ENCODE data around the gene TMEM223.
"Not testable (repeated sequence)": the region's sequence is repeated elsewhere in the genome, so short reads cannot be mapped to it uniquely, and the experiment has no call there.

Gene TMEM223

GRCh38 chr11:62752994-62753735 is 38.6 kb downstream of the TMEM223 start:
- Histone ChIP-seq H3K27ac (ENCODE audit: low read length) (no peak overlapping the region), H3F3A (ENCODE audit: insufficient read depth, low read length) (no peaks in the 10 kb centered on the region; the same call in 1 of the 2 replicates), H3K9ac (ENCODE audit: low read length) (peak overlapping the region; percentile 76; the same call in 1 of the 2 replicates), H3K79me2 (ENCODE audit: low read length) (peaks cover 21% of the 10 kb centered on the region), H3K4me3 (ENCODE audit: low read length) (peak overlapping the region; percentile 82), H3K27me3 (replicated peaks; ENCODE audit: insufficient read depth, low read length) (no peaks in the 10 kb centered on the region), H3K4me2 (ENCODE audit: low read depth, low read length) (peak overlapping the region; percentile 79), H3K9me2 (replicated peaks; ENCODE audit: insufficient read depth, low read length) (no peaks in the 10 kb centered on the region), H4K20me1 (ENCODE audit: insufficient read depth, low read length) (no peaks in the 10 kb centered on the region), H3K4me1 (ENCODE audit: low read length) (0 out of 2 replicates have a peak, but pooled peaks cover 3% of the 10 kb centered on the region), H3K36me3 (replicated peaks; ENCODE audit: insufficient read depth, low read length) (no peaks in the 10 kb centered on the region), H3K9me3 (replicated peaks; ENCODE audit: insufficient read depth, low read length) (no peaks in the 10 kb centered on the region), H2AFZ (ENCODE audit: low read length) (peak overlapping the region; percentile 86; the same call in 1 of the 2 replicates)
- TF ChIP-seq EZH2 (optimal IDR thresholded peaks at IDR 0.05; ENCODE audit: low read depth, low read length) = no peak
- no peak for TF ChIP-seq EZH2phosphoT487 (IDR thresholded peaks at IDR 0.05; ENCODE audit: low read length)
- DNase-seq = no peak

DNA sequence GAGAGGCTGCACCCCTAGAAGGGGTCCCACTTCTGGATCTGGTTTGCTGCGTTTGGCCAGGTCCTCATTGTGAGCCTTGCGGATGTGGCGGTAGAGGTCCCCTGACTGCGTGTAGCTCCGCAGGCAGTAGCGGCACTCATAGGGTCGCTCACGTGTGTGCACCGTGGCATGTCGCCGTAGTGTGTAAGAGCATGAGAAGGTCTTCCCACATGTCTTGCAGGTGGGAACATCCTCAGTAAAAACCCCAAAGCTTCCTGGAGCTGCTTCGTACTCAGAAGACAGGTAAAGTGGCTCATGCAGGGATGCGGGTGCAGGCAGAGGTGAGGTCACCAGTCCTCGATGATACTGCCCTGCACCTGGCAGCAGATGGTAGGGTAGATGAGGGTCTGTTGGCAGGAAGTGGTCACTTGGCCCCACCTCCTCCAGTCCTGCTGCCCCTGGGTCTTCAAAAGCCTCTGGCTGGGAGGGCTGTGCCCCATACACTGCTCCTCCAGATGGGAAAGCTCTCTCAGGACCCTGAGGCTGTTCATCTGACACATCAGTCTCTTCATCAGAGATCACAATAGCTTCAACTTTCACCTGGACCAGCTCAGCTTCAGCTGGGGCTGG is 39.5 kb downstream of the TMEM223 start:
- no peak overlapping the region for H3K9ac ChIP-seq (ENCODE audit: low read length)
- no peaks in the 10 kb centered on the region for H3K9me3 ChIP-seq (replicated peaks; ENCODE audit: insufficient read depth, low read length)
- peaks cover 21% of the 10 kb centered on the region for H3K79me2 ChIP-seq (ENCODE audit: low read length)
- no peaks in the 10 kb centered on the region for H3K27me3 ChIP-seq (replicated peaks; ENCODE audit: insufficient read depth, low read length)
- H3K27ac ChIP-seq (ENCODE audit: low read length) = no peak overlapping the region
- TF ChIP-seq EZH2 (optimal IDR thresholded peaks at IDR 0.05; ENCODE audit: low read depth, low read length) (no peak), EZH2phosphoT487 (IDR thresholded peaks at IDR 0.05; ENCODE audit: low read length) (no peak)
- TF ChIP-seq, protein P1, sequence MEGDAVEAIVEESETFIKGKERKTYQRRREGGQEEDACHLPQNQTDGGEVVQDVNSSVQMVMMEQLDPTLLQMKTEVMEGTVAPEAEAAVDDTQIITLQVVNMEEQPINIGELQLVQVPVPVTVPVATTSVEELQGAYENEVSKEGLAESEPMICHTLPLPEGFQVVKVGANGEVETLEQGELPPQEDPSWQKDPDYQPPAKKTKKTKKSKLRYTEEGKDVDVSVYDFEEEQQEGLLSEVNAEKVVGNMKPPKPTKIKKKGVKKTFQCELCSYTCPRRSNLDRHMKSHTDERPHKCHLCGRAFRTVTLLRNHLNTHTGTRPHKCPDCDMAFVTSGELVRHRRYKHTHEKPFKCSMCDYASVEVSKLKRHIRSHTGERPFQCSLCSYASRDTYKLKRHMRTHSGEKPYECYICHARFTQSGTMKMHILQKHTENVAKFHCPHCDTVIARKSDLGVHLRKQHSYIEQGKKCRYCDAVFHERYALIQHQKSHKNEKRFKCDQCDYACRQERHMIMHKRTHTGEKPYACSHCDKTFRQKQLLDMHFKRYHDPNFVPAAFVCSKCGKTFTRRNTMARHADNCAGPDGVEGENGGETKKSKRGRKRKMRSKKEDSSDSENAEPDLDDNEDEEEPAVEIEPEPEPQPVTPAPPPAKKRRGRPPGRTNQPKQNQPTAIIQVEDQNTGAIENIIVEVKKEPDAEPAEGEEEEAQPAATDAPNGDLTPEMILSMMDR (IDR thresholded peaks at IDR 0.05; ENCODE audit: low read length) = no peak
- DNase-seq = no peak
- no peak overlapping the region for H3K4me2 ChIP-seq (ENCODE audit: low read depth, low read length)
- no peaks in the 10 kb centered on the region for H3K36me3 ChIP-seq (replicated peaks; ENCODE audit: insufficient read depth, low read length)
- no peaks in the 10 kb centered on the region for H3K9me2 ChIP-seq (replicated peaks; ENCODE audit: insufficient read depth, low read length)
- H2AFZ ChIP-seq (ENCODE audit: low read length) = no peak overlapping the region
- H3K4me3 ChIP-seq (ENCODE audit: low read length) = no peak overlapping the region
- no peaks in the 10 kb centered on the region for H4K20me1 ChIP-seq (ENCODE audit: insufficient read depth, low read length)
- 0 out of 2 replicates have a peak, but pooled peaks cover 3% of the 10 kb centered on the region for H3K4me1 ChIP-seq (ENCODE audit: low read length)
- H3F3A ChIP-seq (ENCODE audit: insufficient read depth, low read length) = peaks cover 3% of the 10 kb centered on the region; the same call in 1 of the 2 replicates

GRCh38 chr11:62749931-62750330 is 41.9 kb downstream of the TMEM223 start:
- H3K4me1 ChIP-seq (ENCODE audit: low read length); H3K27me3 ChIP-seq (replicated peaks; ENCODE audit: insufficient read depth, low read length); H2AFZ ChIP-seq (ENCODE audit: low read length); H3K27ac ChIP-seq (ENCODE audit: low read length); H3K4me3 ChIP-seq (ENCODE audit: low read length); H3K9me3 ChIP-seq (replicated peaks; ENCODE audit: insufficient read depth, low read length); H3K4me2 ChIP-seq (ENCODE audit: low read depth, low read length); H3F3A ChIP-seq (ENCODE audit: insufficient read depth, low read length); H3K9ac ChIP-seq (ENCODE audit: low read length); H3K9me2 ChIP-seq (replicated peaks; ENCODE audit: insufficient read depth, low read length); DNase-seq; H4K20me1 ChIP-seq (ENCODE audit: insufficient read depth, low read length); H3K36me3 ChIP-seq (replicated peaks; ENCODE audit: insufficient read depth, low read length): not testable (repeated sequence)
- H3K79me2 ChIP-seq (ENCODE audit: low read length) = peaks cover 21% of the 10 kb centered on the region

DNA sequence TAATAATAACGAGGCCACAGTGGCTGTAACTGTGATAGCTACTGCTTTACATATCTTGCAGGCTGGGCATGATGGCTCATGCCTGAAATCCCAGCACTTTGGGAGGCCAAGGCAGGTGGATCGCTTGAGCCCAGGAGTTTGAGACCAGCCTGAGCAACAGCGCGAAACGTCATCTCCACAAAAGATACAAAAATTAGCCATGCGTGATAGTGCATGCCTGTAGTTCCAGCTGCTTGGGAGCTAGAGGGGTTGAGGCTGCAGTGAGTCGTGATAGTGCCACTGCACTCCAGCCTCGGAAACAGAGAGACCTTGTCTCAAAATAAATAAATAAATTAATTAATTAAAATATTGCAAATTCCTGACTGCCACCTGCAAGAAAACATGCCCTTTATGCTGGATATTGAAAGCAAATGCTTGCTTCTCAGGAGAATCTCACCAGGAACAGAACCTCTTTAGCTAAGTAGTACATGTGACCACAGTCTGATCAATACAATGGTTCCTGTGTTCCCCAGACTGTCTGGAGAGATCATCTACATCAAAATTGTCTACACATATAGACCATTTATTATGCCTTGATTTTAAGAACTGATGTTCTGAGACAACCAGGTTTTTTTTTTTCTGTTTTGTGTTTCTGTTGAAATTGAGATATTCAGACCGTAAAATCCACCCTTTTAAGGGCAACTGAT is 44.2 kb downstream of the TMEM223 start:
- Histone ChIP-seq H3K27ac (ENCODE audit: low read length) (no peak overlapping the region), H3K9ac (ENCODE audit: low read length) (no peak overlapping the region), H3K9me3 (replicated peaks; ENCODE audit: insufficient read depth, low read length) (no peaks in the 10 kb centered on the region), H3K4me3 (ENCODE audit: low read length) (no peak overlapping the region), H3K36me3 (replicated peaks; ENCODE audit: insufficient read depth, low read length) (no peaks in the 10 kb centered on the region), H3K4me2 (ENCODE audit: low read depth, low read length) (no peak overlapping the region), H3F3A (ENCODE audit: insufficient read depth, low read length) (peaks cover 3% of the 10 kb centered on the region), H2AFZ (ENCODE audit: low read length) (no peak overlapping the region), H3K9me2 (replicated peaks; ENCODE audit: insufficient read depth, low read length) (no peaks in the 10 kb centered on the region), H4K20me1 (ENCODE audit: insufficient read depth, low read length) (no peaks in the 10 kb centered on the region), H3K79me2 (ENCODE audit: low read length) (peaks cover 12% of the 10 kb centered on the region), H3K4me1 (ENCODE audit: low read length) (no peaks in the 10 kb centered on the region), H3K27me3 (replicated peaks; ENCODE audit: insufficient read depth, low read length) (no peaks in the 10 kb centered on the region)
- TF ChIP-seq, protein P1 (IDR thresholded peaks at IDR 0.05; ENCODE audit: low read length) = no peak
- no peak for TF ChIP-seq EZH2 (optimal IDR thresholded peaks at IDR 0.05; ENCODE audit: low read depth, low read length)
- TF ChIP-seq EZH2phosphoT487 (IDR thresholded peaks at IDR 0.05; ENCODE audit: low read length) = no peak
- no peak for DNase-seq
